SK-N-SH (cell line): ENCODE measurements around the gene MAST2. TPM values are rescaled to one million over a fixed set of nuclear protein-coding genes. Genes with fewer than 3 reads are reported as not detected.
A peak's percentile ranks its signal among the peaks of the same experiment; 100 is the strongest.

Experiments used
- CTCF ChIA-PET: fragments of 300-600, 350-600 bp; formaldehyde crosslinking; extraction: SDS; loops from one replicate; lab custom pipeline; 2021; lab: Yijun Ruan, JAX
- POLR2A ChIA-PET: fragments of 350-600 bp; sonication (Branson Sonifier 250); formaldehyde crosslinking; extraction: SDS; loops from one replicate; lab custom pipeline; 2020; ENCODE audit warnings: antibody characterized with exemption, inconsistent platforms; lab: Yijun Ruan, JAX
- DNase-seq: peaks from one replicate; pipeline ENCODE4 v3.0.0; 2012
- H2AFZ ChIP-seq: fragments of 200-600 bp; sonication (generic); 2 replicates; pipeline ENCODE4 v1.8.1; 2016; ENCODE audit warnings: antibody characterized with exemption, mild to moderate bottlenecking, low read depth
- H3F3A ChIP-seq: fragments of 200-600 bp; sonication (generic); replicated peaks from 2 replicates; pipeline ENCODE3; 2016; ENCODE audit warnings: antibody characterized with exemption, mild to moderate bottlenecking; ENCODE audit not compliant: insufficient read depth
- H3K27ac ChIP-seq, 2 experiments: fragments of 200-500 bp in 1 of 2; fragments of 200-600 bp in 1 of 2; sonication (Bioruptor generic) in 1 of 2; sonication (generic), shearing (Covaris generic) in 1 of 2; 2 replicates each; pipeline versions ENCODE4 v1.5.1 to v1.6.1; 2014 to 2016; ENCODE audit warnings: low read depth in 2 of 2, inconsistent platforms in 1 of 2, low read length in 1 of 2, mild to moderate bottlenecking in 1 of 2, mixed read lengths in 1 of 2
- H3K27me3 ChIP-seq: fragments of 200-600 bp; sonication (generic), shearing (Covaris generic); 2 replicates; pipeline ENCODE4 v1.6.1; 2016; ENCODE audit warnings: mixed run types; ENCODE audit not compliant: insufficient read depth
- H3K36me3 ChIP-seq, 2 experiments: fragments of 200-500 bp in 1 of 2; fragments of 200-600 bp in 1 of 2; sonication (Bioruptor generic) in 1 of 2; sonication (generic) in 1 of 2; replicated peaks in 1 of 2; 2 replicates each; pipeline versions ENCODE3 to v1.5.1; 2014 to 2016; ENCODE audit warnings: low read length in 1 of 2, mild to moderate bottlenecking in 1 of 2; ENCODE audit not compliant: insufficient read depth in 2 of 2, control insufficient read depth in 1 of 2
- H3K4me1 ChIP-seq, 2 experiments: fragments of 200-500 bp in 1 of 2; fragments of 200-600 bp in 1 of 2; sonication (Bioruptor generic) in 1 of 2; sonication (generic), shearing (Covaris generic) in 1 of 2; 2 replicates each; pipeline versions ENCODE4 v1.5.1 to v1.6.1; 2014 to 2016; ENCODE audit warnings: low read depth in 1 of 2, low read length in 1 of 2, mixed run types in 1 of 2; ENCODE audit not compliant: insufficient read depth in 2 of 2, control insufficient read depth in 1 of 2
- H3K4me2 ChIP-seq: fragments of 200-600 bp; sonication (generic), shearing (Covaris generic); 2 replicates; pipeline ENCODE4 v1.6.1; 2017; ENCODE audit warnings: mixed run types
- H3K4me3 ChIP-seq, 2 experiments: fragments of 200-500 bp in 1 of 2; fragments of 200-600 bp in 1 of 2; sonication (Bioruptor generic) in 1 of 2; sonication (generic), shearing (Covaris generic) in 1 of 2; 2 replicates each; pipeline versions ENCODE4 v1.5.1 to v1.8.1; 2014 to 2016; ENCODE audit warnings: low read depth in 2 of 2, inconsistent platforms in 1 of 2, low read length in 1 of 2, mild to moderate bottlenecking in 1 of 2, mixed read lengths in 1 of 2, moderate library complexity in 1 of 2
- H3K79me2 ChIP-seq: fragments of 200-600 bp; sonication (generic); 2 replicates; pipeline ENCODE4 v1.8.1; 2017; ENCODE audit warnings: mild to moderate bottlenecking; ENCODE audit not compliant: insufficient read depth
- H3K9ac ChIP-seq: fragments of 200-600 bp; sonication (generic); 2 replicates; pipeline ENCODE4 v1.6.1; 2017; ENCODE audit warnings: mixed run types
- H3K9me2 ChIP-seq: fragments of 200-600 bp; sonication (generic); 2 replicates; pipeline ENCODE4 v1.6.1; 2017; ENCODE audit warnings: mixed run types
- H3K9me3 ChIP-seq: fragments of 200-600 bp; sonication (generic); 2 replicates; pipeline ENCODE4 v1.6.1; 2017; ENCODE audit warnings: mixed run types, mild to moderate bottlenecking, moderate library complexity
- H4K20me1 ChIP-seq: fragments of 200-600 bp; sonication (generic); 2 replicates; pipeline ENCODE4 v1.6.1; 2017; ENCODE audit warnings: mild to moderate bottlenecking, mixed run types; ENCODE audit not compliant: insufficient read depth
- CTCF ChIP-seq: fragments of 200-600 bp; sonication (generic); IDR thresholded peaks from 2 replicates; pipeline ENCODE4 v1.6.1; 2017; ENCODE audit warnings: antibody characterized with exemption, mild to moderate bottlenecking, moderate library complexity
- FOSL2 ChIP-seq: IDR thresholded peaks from 2 replicates; pipeline ENCODE4 v1.4.0; 2012; ENCODE audit warnings: low read depth, mild to moderate bottlenecking, moderate library complexity, borderline replicate concordance
- GABPA ChIP-seq: IDR thresholded peaks from 2 replicates; pipeline ENCODE4 v1.4.0; 2012; ENCODE audit warnings: low read depth, mild to moderate bottlenecking
- NFIC ChIP-seq: IDR thresholded peaks from 2 replicates; pipeline ENCODE4 v1.4.0; 2012; ENCODE audit warnings: borderline replicate concordance
- NRF1 ChIP-seq: IDR thresholded peaks from 2 replicates; pipeline ENCODE4 v1.6.1; 2012; ENCODE audit warnings: low read depth, mild to moderate bottlenecking, low read length
- PBX3 ChIP-seq: IDR thresholded peaks from 2 replicates; pipeline ENCODE4; 2012
- RAD21 ChIP-seq: IDR thresholded peaks from 2 replicates; pipeline ENCODE4 v1.6.1; 2012; ENCODE audit warnings: mild to moderate bottlenecking, low read length
- REST ChIP-seq: IDR thresholded peaks from 2 replicates; pipeline ENCODE4 v1.6.1; 2012; ENCODE audit warnings: mild to moderate bottlenecking, low read depth, low read length, moderate library complexity
- RFX5 ChIP-seq: IDR thresholded peaks from 2 replicates; pipeline ENCODE4 v1.6.1; 2012; ENCODE audit warnings: mild to moderate bottlenecking, improper control_type of control experiment, low read length
- RXRA ChIP-seq: IDR thresholded peaks from 2 replicates; pipeline ENCODE4 v1.4.0; 2012; ENCODE audit warnings: low read depth, mild to moderate bottlenecking, borderline replicate concordance
- SMC3 ChIP-seq: IDR thresholded peaks from 2 replicates; pipeline ENCODE4 v1.6.1; 2012; ENCODE audit warnings: low read depth, low read length, improper control_type of control experiment
- TCF12 ChIP-seq: IDR thresholded peaks from 2 replicates; pipeline ENCODE4 v1.4.0; 2012
- YY1 ChIP-seq: IDR thresholded peaks from 2 replicates; pipeline ENCODE4 v1.4.0; 2012; ENCODE audit warnings: low read depth, mild to moderate bottlenecking
- WGBS: methylation state at CpG from one replicate; pipeline ENCODE4 v1.1.6; 2017; ENCODE audit warnings: low lambda C conversion rate; 5-methylcytosine and 5-hydroxymethylcytosine counted together
- polyA plus RNA-seq, 3 experiments: library from polyadenylated mRNA; depleted of rRNA; stranded (reverse); fragments of >200 nt; gene quantifications; 2 replicates each; pipeline ENCODE4 v1.2.3, GENCODE V29; 2012

MAST2 gene
- polyA plus RNA-seq, 1 of the 3 experiments (the other 2 are of a cell fraction) = 53.4 TPM

GRCh38 chr1:46030074-46030870 is 226.9 kb downstream of the MAST2 start:
- peaks cover 0 to 45% of the 10 kb centered on the region in 2 experiments for H3K36me3 ChIP-seq
- CTCF ChIA-PET = interaction anchor here (1.0 to 1.7 kb wide), 4 partner anchors 8 to 193 kb away, joined by 3 to 5 read pairs (median 4); no protein-coding TSS in a partner anchor
- no peaks in the 10 kb centered on the region for H3K27me3 ChIP-seq
- H3K9me2 ChIP-seq = no peaks in the 10 kb centered on the region
- H3K4me2 ChIP-seq = no peak overlapping the region
- H3K27ac ChIP-seq = no peak overlapping the region; a peak in 1 of 4 replicates
- H3K79me2 ChIP-seq = no peaks in the 10 kb centered on the region
- H4K20me1 ChIP-seq = no peaks in the 10 kb centered on the region
- POLR2A ChIA-PET = no interaction called here
- H3K9me3 ChIP-seq = no peaks in the 10 kb centered on the region
- no peak for DNase-seq
- WGBS = 98% methylated on average over 8 of the region's 18 CpGs
- TF ChIP-seq GABPA (no peak), SMC3 (no peak), NFIC (no peak), CTCF (no peak), RXRA (no peak), REST (no peak), TCF12 (no peak), RAD21 (no peak)
- TF ChIP-seq, all 33 proteins: peak for 0
- H2AFZ ChIP-seq = no peak overlapping the region
- H3K4me3 ChIP-seq = no peak overlapping the region
- H3K9ac ChIP-seq = no peak overlapping the region
- peaks cover 0 to 16% of the 10 kb centered on the region in 2 experiments; a peak in 1 of 4 replicates for H3K4me1 ChIP-seq
- no peaks in the 10 kb centered on the region for H3F3A ChIP-seq

GRCh38 chr1:46030876-46031660 is 227.7 kb downstream of the MAST2 start:
- ChIA-PET POLR2A (no interaction called here), CTCF (interaction anchor here (1.1 to 1.8 kb wide), 2 partner anchors 150 to 193 kb away, joined by 3 to 4 read pairs; no protein-coding TSS in a partner anchor)
- Histone ChIP-seq H3K9me2 (no peaks in the 10 kb centered on the region), H3K27ac (no peak overlapping the region; a peak in 1 of 4 replicates), H3K9me3 (no peaks in the 10 kb centered on the region), H3K4me2 (no peak overlapping the region), H3K79me2 (no peaks in the 10 kb centered on the region), H4K20me1 (no peaks in the 10 kb centered on the region), H3K4me3 (no peak overlapping the region), H3K36me3 (peaks cover 0 to 46% of the 10 kb centered on the region in 2 experiments), H2AFZ (no peak overlapping the region), H3F3A (no peaks in the 10 kb centered on the region), H3K4me1 (peaks cover 0 to 11% of the 10 kb centered on the region in 2 experiments; a peak in 1 of 4 replicates), H3K27me3 (no peaks in the 10 kb centered on the region), H3K9ac (no peak overlapping the region)
- TF ChIP-seq RFX5 (no peak), PBX3 (no peak), TCF12 (no peak), YY1 (no peak), NRF1 (no peak), CTCF (no peak), FOSL2 (peak; percentile 33; the same call in 1 of the 2 replicates)
- WGBS = 84% methylated on average over 10 of the region's 26 CpGs
- DNase-seq = peak; percentile 22
